ENCODE data around the gene CENPF. TPM values are rescaled to one million over a fixed set of nuclear protein-coding genes. Genes with fewer than 3 reads are reported as not detected.

Gene CENPF
- total RNA-seq, 1 experiment from 2014 or later = 113 TPM

DNA sequence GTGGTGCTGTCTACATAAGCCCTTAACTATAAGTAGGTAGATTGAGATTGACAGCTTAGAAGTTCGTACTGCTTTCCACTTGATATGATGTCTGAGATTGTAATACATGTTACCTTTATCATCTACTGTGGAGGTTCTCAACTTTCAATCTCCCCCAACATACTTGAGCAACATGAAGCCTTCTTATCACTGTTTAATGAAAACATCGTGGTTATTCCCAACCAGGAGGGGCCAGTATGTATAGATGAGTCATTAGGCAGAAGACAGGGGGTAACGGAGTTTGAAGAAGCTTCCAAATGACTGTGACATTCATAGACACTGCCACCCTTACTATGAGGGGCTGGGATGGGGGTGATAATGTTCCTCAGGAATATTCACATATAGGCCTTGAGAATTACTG, 36.0 kb downstream of the CENPF start:
- Histone ChIP-seq H3K56ac (ENCODE audit: insufficient read length, low read depth, low read length) (no peak overlapping the region), H3K27me3 (ENCODE audit: insufficient read depth, low read length) (no peaks in the 10 kb centered on the region), H2BK12ac (ENCODE audit: insufficient read length, low read depth, low read length) (no peak overlapping the region), H4K8ac (replicated peaks; ENCODE audit: insufficient read length, low read depth, low read length) (no peak overlapping the region), H4K20me1 (ENCODE audit: control insufficient read depth, insufficient read depth, insufficient read length) (no peaks in the 10 kb centered on the region), H4K5ac (ENCODE audit: insufficient read length, low read depth, low read length) (no peak overlapping the region), H2BK120ac (ENCODE audit: low read depth, low read length, poor library complexity, severe bottlenecking) (no peak overlapping the region), H2AFZ (ENCODE audit: low read length) (no peak overlapping the region), H2BK5ac (ENCODE audit: insufficient read length, low read length) (no peak overlapping the region), H3K23me2 (ENCODE audit: insufficient read length, low read depth, low read length, poor library complexity, severe bottlenecking) (no peaks in the 10 kb centered on the region), H2BK20ac (ENCODE audit: low read depth, low read length, poor library complexity, severe bottlenecking) (no peak overlapping the region), H3K9me3 (ENCODE audit: control insufficient read depth, low read depth, low read length) (no peaks in the 10 kb centered on the region), H3K9ac (ENCODE audit: extremely low read depth, insufficient read length, low read length) (no peak overlapping the region), H3K4ac (ENCODE audit: low read depth, low read length) (no peak overlapping the region), H3K18ac (ENCODE audit: insufficient read length, low read depth, low read length) (no peak overlapping the region), H3K27ac (ENCODE audit: insufficient read length, low read depth, low read length) (no peak overlapping the region), H2AK5ac (ENCODE audit: insufficient read length, low read length) (no peak overlapping the region), H3K14ac (ENCODE audit: insufficient read depth, low read length) (no peak overlapping the region), H4K91ac (ENCODE audit: insufficient read length, low read depth, low read length) (no peak overlapping the region), H3T11ph (ENCODE audit: low read length) (no peak overlapping the region), H3K4me1 (ENCODE audit: insufficient read depth, low read length) (no peaks in the 10 kb centered on the region), H3K79me2 (ENCODE audit: insufficient read depth, low read length) (no peaks in the 10 kb centered on the region), H3K4me2 (ENCODE audit: insufficient read depth, insufficient read length, low read length) (no peak overlapping the region), H3K79me1 (ENCODE audit: insufficient read depth, low read depth, low read length, poor library complexity, severe bottlenecking) (no peaks in the 10 kb centered on the region), H2BK15ac (ENCODE audit: low read depth, low read length) (no peak overlapping the region), H3K23ac (ENCODE audit: insufficient read length, low read depth, low read length) (no peak overlapping the region)
- no peak overlapping the region for H3K4me3 Mint-ChIP-seq
- H3K4me1 Mint-ChIP-seq = 0 out of 4 replicates have a peak, but pooled peaks cover 0 to 3% of the 10 kb centered on the region in 2 experiments
- no peaks in the 10 kb centered on the region for H3K27me3 Mint-ChIP-seq (ENCODE audit: low read depth)
- H3K27ac Mint-ChIP-seq = no peak overlapping the region
- WGBS (ENCODE audit: extremely low coverage, insufficient read length, low lambda C conversion rate) = no CpG with 5 or more reads among the region's 3 CpGs
- DNase-seq = no peak
- no peaks in the 10 kb centered on the region for H3K9me3 Mint-ChIP-seq
- peaks cover 21 to 27% (median 22%) of the 10 kb centered on the region in 3 experiments; a peak in 6 of 7 replicates for H3K36me3 Mint-ChIP-seq (ENCODE audit: insufficient read depth in 1 of 3, low read depth in 3 of 3)
- TF ChIP-seq, protein P1, sequence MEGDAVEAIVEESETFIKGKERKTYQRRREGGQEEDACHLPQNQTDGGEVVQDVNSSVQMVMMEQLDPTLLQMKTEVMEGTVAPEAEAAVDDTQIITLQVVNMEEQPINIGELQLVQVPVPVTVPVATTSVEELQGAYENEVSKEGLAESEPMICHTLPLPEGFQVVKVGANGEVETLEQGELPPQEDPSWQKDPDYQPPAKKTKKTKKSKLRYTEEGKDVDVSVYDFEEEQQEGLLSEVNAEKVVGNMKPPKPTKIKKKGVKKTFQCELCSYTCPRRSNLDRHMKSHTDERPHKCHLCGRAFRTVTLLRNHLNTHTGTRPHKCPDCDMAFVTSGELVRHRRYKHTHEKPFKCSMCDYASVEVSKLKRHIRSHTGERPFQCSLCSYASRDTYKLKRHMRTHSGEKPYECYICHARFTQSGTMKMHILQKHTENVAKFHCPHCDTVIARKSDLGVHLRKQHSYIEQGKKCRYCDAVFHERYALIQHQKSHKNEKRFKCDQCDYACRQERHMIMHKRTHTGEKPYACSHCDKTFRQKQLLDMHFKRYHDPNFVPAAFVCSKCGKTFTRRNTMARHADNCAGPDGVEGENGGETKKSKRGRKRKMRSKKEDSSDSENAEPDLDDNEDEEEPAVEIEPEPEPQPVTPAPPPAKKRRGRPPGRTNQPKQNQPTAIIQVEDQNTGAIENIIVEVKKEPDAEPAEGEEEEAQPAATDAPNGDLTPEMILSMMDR (conservative IDR thresholded peaks at IDR 0.05) = no peak

Measured in H9 (cell line).